MCF 10A (cell line): Measurements from ENCODE around the gene SLC38A3. TPM values are rescaled to one million over a fixed set of nuclear protein-coding genes. Genes with fewer than 3 reads are reported as not detected.
A peak's percentile ranks its signal among the peaks of the same experiment; 100 is the strongest.

ENCODE experiments used
- BruUV-seq: library from RNA; stranded (reverse); fragments of 400-500 nt; replicated peaks from 2 replicates; lab custom pipeline; 2021; lab: Mats Ljungman, UMichigan
- CTCF ChIA-PET: fragments of 300-600 bp; sonication (Branson Sonifier 250); formaldehyde crosslinking; extraction: SDS; loops from one replicate; lab custom pipeline; 2021; ENCODE audit warnings: antibody characterized with exemption, inconsistent platforms; lab: Yijun Ruan, JAX
- POLR2A ChIA-PET: fragments of 300-600, 350-650 bp; sonication (Branson Sonifier 250); formaldehyde crosslinking; extraction: SDS; loops from one replicate; lab custom pipeline; 2020; ENCODE audit warnings: antibody characterized with exemption, inconsistent platforms; lab: Yijun Ruan, JAX
- DNase-seq: peaks from one replicate; pipeline ENCODE4 v3.0.0-alpha.2; 2018; ENCODE audit not compliant: unreplicated experiment
- H3K27ac Mint-ChIP-seq: one replicate; pipeline ENCODE4 v1.8.0; 2022; ENCODE audit warnings: mild to moderate bottlenecking, low read depth, mixed read lengths; ENCODE audit not compliant: unreplicated experiment
- H3K27me3 Mint-ChIP-seq: one replicate; pipeline ENCODE4 v1.8.0; 2022; ENCODE audit warnings: mixed read lengths; ENCODE audit not compliant: insufficient read depth, unreplicated experiment
- H3K36me3 Mint-ChIP-seq: one replicate; pipeline ENCODE4 v1.8.0; 2022; ENCODE audit warnings: mild to moderate bottlenecking, moderate library complexity, mixed read lengths; ENCODE audit not compliant: insufficient read depth, unreplicated experiment
- H3K4me1 Mint-ChIP-seq: one replicate; pipeline ENCODE4 v1.8.0; 2022; ENCODE audit warnings: mixed read lengths; ENCODE audit not compliant: insufficient read depth, unreplicated experiment
- H3K4me3 Mint-ChIP-seq: one replicate; pipeline ENCODE4 v1.8.0; 2022; ENCODE audit warnings: mild to moderate bottlenecking, moderate library complexity, mixed read lengths; ENCODE audit not compliant: unreplicated experiment
- H3K9me3 Mint-ChIP-seq: one replicate; pipeline ENCODE4 v1.8.0; 2022; ENCODE audit warnings: mixed read lengths; ENCODE audit not compliant: unreplicated experiment
- intact Hi-C: fragments of 100-400 bp; cut with micrococcal nuclease; formaldehyde crosslinking; loops from 2 replicates; pipeline ENCODE4 v1.14.1; 2022
- total RNA-seq: library from RNA; stranded (reverse); gene quantifications from 2 replicates; pipeline ENCODE4 v1.2.3, GENCODE V29; 2022
- TF ChIP-seq, protein P1 (sequence below): fragments of 200-600 bp; IDR thresholded peaks from one replicate; pipeline ENCODE4 v1.8.0; 2022; ENCODE audit warnings: antibody characterized with exemption, mild to moderate bottlenecking; ENCODE audit not compliant: unreplicated experiment

The SLC38A3 gene
- total RNA-seq, 1 experiment from 2014 or later = not detected

DNA sequence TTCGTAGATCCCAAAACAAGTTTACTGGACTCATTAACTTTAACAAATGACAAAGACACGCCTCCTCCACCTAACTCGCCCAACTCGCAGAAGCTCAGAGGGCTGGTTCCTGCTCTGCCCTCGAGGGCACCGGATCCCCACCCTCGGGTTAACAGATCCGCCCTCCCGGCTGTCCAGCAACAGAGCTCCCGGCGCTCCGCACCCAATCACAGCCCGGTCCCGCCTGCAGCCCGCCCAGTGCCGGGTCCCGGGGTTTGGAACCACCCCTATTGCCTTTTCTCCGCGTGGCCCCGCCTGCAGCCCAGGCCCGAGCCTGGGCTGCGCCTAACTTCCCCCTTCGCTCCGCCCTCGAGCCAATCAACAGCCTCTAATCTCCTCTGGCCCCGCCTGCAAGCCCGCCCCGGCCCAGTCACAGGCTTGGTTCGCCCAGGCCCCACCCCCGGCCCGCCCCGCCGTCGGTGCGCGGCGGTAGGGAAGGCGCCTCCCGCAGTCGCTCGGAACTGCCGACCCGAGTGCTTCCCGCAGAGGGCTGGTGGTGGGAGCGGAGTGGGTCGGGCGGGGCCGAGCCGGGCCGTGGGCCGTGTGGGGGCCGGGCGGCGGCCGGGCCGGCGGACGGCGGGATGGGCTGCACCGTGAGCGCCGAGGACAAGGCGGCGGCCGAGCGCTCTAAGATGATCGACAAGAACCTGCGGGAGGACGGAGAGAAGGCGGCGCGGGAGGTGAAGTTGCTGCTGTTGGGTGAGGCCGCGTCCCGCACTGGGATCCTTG lies 30.8 kb downstream of the SLC38A3 start, which contains the start of gene GNAI2:
Gene GNAI2 (plus strand): TSS at position 489 of the 768 bp plus-strand sequence. CDS start 132 bp downstream, at position 621.
- POLR2A ChIA-PET = interaction anchor here (0.6 to 4.8 kb wide), 28 partner anchors 9 to 1388 kb away, joined by 3 to 102 read pairs (median 4); partner anchors contain the start of genes GMPPB, HYAL3, IFRD2 and NAA80
- TF ChIP-seq, protein P1, sequence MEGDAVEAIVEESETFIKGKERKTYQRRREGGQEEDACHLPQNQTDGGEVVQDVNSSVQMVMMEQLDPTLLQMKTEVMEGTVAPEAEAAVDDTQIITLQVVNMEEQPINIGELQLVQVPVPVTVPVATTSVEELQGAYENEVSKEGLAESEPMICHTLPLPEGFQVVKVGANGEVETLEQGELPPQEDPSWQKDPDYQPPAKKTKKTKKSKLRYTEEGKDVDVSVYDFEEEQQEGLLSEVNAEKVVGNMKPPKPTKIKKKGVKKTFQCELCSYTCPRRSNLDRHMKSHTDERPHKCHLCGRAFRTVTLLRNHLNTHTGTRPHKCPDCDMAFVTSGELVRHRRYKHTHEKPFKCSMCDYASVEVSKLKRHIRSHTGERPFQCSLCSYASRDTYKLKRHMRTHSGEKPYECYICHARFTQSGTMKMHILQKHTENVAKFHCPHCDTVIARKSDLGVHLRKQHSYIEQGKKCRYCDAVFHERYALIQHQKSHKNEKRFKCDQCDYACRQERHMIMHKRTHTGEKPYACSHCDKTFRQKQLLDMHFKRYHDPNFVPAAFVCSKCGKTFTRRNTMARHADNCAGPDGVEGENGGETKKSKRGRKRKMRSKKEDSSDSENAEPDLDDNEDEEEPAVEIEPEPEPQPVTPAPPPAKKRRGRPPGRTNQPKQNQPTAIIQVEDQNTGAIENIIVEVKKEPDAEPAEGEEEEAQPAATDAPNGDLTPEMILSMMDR = no peak
- H3K4me3 Mint-ChIP-seq = peak within 1 kb of the TSS; percentile 98
- BruUV-seq = no TSS peak
- no peaks in the 10 kb centered on the region for H3K27me3 Mint-ChIP-seq
- H3K4me1 Mint-ChIP-seq = peaks cover 46% of the 10 kb centered on the region
- no peaks in the 10 kb centered on the region for H3K9me3 Mint-ChIP-seq
- CTCF ChIA-PET = interaction anchor here (0.6 to 4.3 kb wide), 6 partner anchors 8 to 38 kb away, joined by 3 to 36 read pairs (median 6); no protein-coding TSS in a partner anchor
- peak; percentile 99 for DNase-seq
- H3K36me3 Mint-ChIP-seq = peaks cover 19% of the 10 kb centered on the region
- peak within 1 kb of the TSS; percentile 83 for H3K27ac Mint-ChIP-seq
- intact Hi-C loops = loop anchor here (1.0 kb wide), 1 partner anchor 10 kb away; no protein-coding TSS in a partner anchor

DNA sequence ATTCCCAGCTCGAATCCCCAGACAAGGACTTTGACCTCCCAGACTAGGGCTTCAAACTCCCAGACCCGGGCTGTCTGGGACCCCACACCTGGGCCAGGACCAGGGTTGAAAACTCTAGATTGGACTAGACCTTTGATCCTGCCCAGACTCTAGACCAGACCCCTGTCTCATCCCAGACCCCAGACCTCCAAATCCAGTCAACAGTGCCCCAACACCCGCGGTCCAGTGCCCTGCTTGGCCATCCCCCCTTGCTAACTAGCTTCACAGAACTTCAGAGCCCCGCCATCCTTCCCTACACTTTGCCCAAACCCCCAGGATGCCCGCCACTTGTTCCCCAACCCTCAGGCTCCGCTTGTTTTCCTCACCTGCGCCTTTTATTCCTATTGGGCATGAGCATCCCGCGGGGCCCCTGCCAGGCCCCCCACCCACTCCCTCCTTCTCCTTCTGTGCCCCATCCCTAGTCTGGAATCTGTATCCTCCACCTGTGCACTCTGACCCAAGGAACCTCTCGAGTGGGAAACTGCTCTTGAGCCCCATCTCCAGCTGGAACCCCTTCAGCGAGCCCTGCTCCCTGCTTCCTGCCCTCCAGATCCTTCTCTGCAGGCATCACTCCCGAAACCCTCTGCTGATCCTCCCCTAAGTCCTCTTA lies 31.5 kb downstream of the SLC38A3 start:
- Mint-ChIP-seq H3K9me3 (no peaks in the 10 kb centered on the region), H3K27me3 (no peaks in the 10 kb centered on the region), H3K4me1 (peaks cover 48% of the 10 kb centered on the region), H3K36me3 (peaks cover 14% of the 10 kb centered on the region), H3K27ac (peak overlapping the region; percentile 83), H3K4me3 (peak overlapping the region; percentile 98)
- BruUV-seq = TSS peak; percentile 48
- no peak for DNase-seq
- ChIA-PET POLR2A (interaction anchor here (0.6 to 4.8 kb wide), 14 partner anchors 10 to 116 kb away, joined by 3 to 102 read pairs (median 4); partner anchors contain the start of genes HYAL3, IFRD2, NAA80 and TUSC2), CTCF (interaction anchor here (1.0 to 4.3 kb wide), 3 partner anchors 9 to 12 kb away, joined by 6 to 36 read pairs (median 30); no protein-coding TSS in a partner anchor)
- TF ChIP-seq, protein P1 = no peak
- intact Hi-C loops = loop anchor here (1.0 kb wide), 1 partner anchor 10 kb away; no protein-coding TSS in a partner anchor

DNA sequence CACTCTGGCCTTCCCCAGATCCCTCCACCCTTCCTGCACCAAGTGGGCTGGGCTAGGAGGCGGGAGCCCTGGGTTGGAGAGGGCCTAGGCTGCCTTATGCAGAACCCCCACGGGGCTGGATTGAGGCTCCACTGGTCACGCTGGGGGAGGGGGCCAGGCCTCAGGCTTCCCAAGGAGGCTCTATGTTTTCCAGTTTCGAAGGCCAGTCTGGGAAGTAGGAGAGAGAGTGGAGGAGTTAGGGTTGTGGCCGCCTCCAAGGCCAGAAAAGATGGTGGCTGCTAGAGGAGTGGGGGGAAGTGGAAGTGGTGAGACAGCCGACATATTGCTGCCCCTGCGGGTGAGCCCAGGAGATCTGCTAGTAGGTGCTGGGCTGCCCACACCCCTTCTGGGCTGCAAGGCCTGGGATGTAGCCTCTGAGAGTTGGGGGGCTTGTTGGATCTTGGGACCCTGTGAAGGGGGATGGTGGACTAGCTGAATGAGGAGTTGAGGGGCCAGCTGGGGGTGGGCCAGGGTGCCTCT lies 32.1 kb downstream of the SLC38A3 start:
- Mint-ChIP-seq H3K4me1 (peaks cover 48% of the 10 kb centered on the region), H3K27me3 (no peaks in the 10 kb centered on the region), H3K27ac (peak overlapping the region; percentile 83), H3K4me3 (peak overlapping the region; percentile 98), H3K9me3 (no peaks in the 10 kb centered on the region), H3K36me3 (peaks cover 14% of the 10 kb centered on the region)
- POLR2A ChIA-PET = interaction anchor here (0.6 to 4.8 kb wide), 9 partner anchors 10 to 99 kb away, joined by 3 to 102 read pairs (median 5); partner anchors contain the start of genes IFRD2 and TUSC2
- no TSS peak for BruUV-seq
- CTCF ChIA-PET = interaction anchor here (0.6 to 4.3 kb wide), 4 partner anchors 10 to 87 kb away, joined by 3 to 36 read pairs (median 16); no protein-coding TSS in a partner anchor
- TF ChIP-seq, protein P1 = no peak
- intact Hi-C loops = no loop called here
- peak; percentile 46 for DNase-seq
